Ectodermal cell (in vitro differentiated cells): ENCODE results near the gene SLC27A1.
"Not testable (repeated sequence)": the region's sequence is repeated elsewhere in the genome, so short reads cannot be mapped to it uniquely, and the experiment has no call there.

ENCODE experiments used
- H3K27ac ChIP-seq: 2 replicates; pipeline ENCODE4 v1.7.0; 2013; ENCODE audit warnings: mild to moderate bottlenecking, low read depth, low read length; ENCODE audit not compliant: insufficient read depth, poor library complexity, severe bottlenecking
- H3K27me3 ChIP-seq: 2 replicates; pipeline ENCODE4 v1.7.0; 2013; ENCODE audit warnings: mild to moderate bottlenecking, low read length; ENCODE audit not compliant: insufficient read depth, control insufficient read depth, poor library complexity, severe bottlenecking
- H3K36me3 ChIP-seq: one replicate; pipeline ENCODE4 v1.7.0; 2013; ENCODE audit warnings: low read length; ENCODE audit not compliant: control insufficient read depth, insufficient read depth
- H3K4me1 ChIP-seq: one replicate; pipeline ENCODE4 v1.7.0; 2013; ENCODE audit warnings: low read length; ENCODE audit not compliant: control insufficient read depth, insufficient read depth
- H3K4me3 ChIP-seq: 2 replicates; pipeline ENCODE4 v1.7.0; 2013; ENCODE audit warnings: low read depth, low read length, control low read depth; ENCODE audit not compliant: insufficient read depth
- H3K9me3 ChIP-seq: 2 replicates; pipeline ENCODE4 v1.7.0; 2013; ENCODE audit warnings: mild to moderate bottlenecking, low read length, moderate library complexity; ENCODE audit not compliant: control insufficient read depth
- WGBS, 2 experiments: methylation state at CpG; one replicate each; pipeline ENCODE4 v1.1.7; 2013; ENCODE audit warnings: missing lambda C conversion rate in 2 of 2; 5-methylcytosine and 5-hydroxymethylcytosine counted together

SLC27A1 gene

GRCh38 chr19:17511724-17512573 is 41.6 kb downstream of the SLC27A1 start:
- WGBS, 2 experiments: 2 to 3% methylated on average over 82 of the region's 82 CpGs
- Histone ChIP-seq H3K27ac (peak overlapping the region; percentile 84), H3K4me3 (peak overlapping the region; percentile 92), H3K4me1 (no peaks in the 10 kb centered on the region), H3K36me3 (peaks cover 4% of the 10 kb centered on the region), H3K27me3 (no peaks in the 10 kb centered on the region), H3K9me3 (no peaks in the 10 kb centered on the region)

- Histone ChIP-seq H3K27me3 (no peaks in the 10 kb centered on the region), H3K4me3 (peak overlapping the region; percentile 92), H3K36me3 (peaks cover 10% of the 10 kb centered on the region), H3K4me1 (no peaks in the 10 kb centered on the region), H3K27ac (peak overlapping the region; percentile 53), H3K9me3 (no peaks in the 10 kb centered on the region)
- WGBS, 2 experiments: 69 to 73% methylated on average over 9 of the region's 9 CpGs
Measured at GRCh38 chr19:17512574-17512939, 42.2 kb downstream of the SLC27A1 start.

- Histone ChIP-seq H3K4me3 (no peak overlapping the region), H3K9me3 (no peaks in the 10 kb centered on the region), H3K36me3 (peaks cover 18% of the 10 kb centered on the region), H3K27me3 (no peaks in the 10 kb centered on the region), H3K4me1 (no peaks in the 10 kb centered on the region), H3K27ac (no peak overlapping the region)
- 92 to 93% methylated on average over 15 of the region's 15 CpGs for WGBS, 2 experiments
Measured at GRCh38 chr19:17515408-17516149, 45.3 kb downstream of the SLC27A1 start.

- no peaks in the 10 kb centered on the region for H3K9me3 ChIP-seq
- WGBS, 2 experiments: 100% methylated on average over 1 of the region's 1 CpG; no CpG with 5 or more reads in 1 of the 2 experiments
- H3K4me3 ChIP-seq: no peak overlapping the region
- no peaks in the 10 kb centered on the region for H3K27me3 ChIP-seq
- H3K4me1 ChIP-seq: no peaks in the 10 kb centered on the region
- no peak overlapping the region for H3K27ac ChIP-seq
- H3K36me3 ChIP-seq: peaks cover 18% of the 10 kb centered on the region
Measured at GRCh38 chr19:17517898-17518297, 47.6 kb downstream of the SLC27A1 start.

- WGBS, 2 experiments: 85 to 88% methylated on average over 8 of the region's 8 CpGs
- not testable (repeated sequence) for H3K4me1 ChIP-seq, H3K27ac ChIP-seq, H3K4me3 ChIP-seq, H3K9me3 ChIP-seq, H3K27me3 ChIP-seq
- H3K36me3 ChIP-seq: peaks cover 18% of the 10 kb centered on the region
Measured at GRCh38 chr19:17518654-17519053, 48.3 kb downstream of the SLC27A1 start.

- peaks cover 18% of the 10 kb centered on the region for H3K36me3 ChIP-seq
- H3K4me1 ChIP-seq: no peaks in the 10 kb centered on the region
- H3K27me3 ChIP-seq: no peaks in the 10 kb centered on the region
- H3K9me3 ChIP-seq: no peaks in the 10 kb centered on the region
- H3K4me3 ChIP-seq: no peak overlapping the region
- no peak overlapping the region for H3K27ac ChIP-seq
- WGBS, 2 experiments: 91 to 94% methylated on average over 9 of the region's 9 CpGs
Measured at GRCh38 chr19:17519967-17520366, 49.6 kb downstream of the SLC27A1 start.

GRCh38 chr19:17520865-17521264 is 50.5 kb downstream of the SLC27A1 start:
- no peaks in the 10 kb centered on the region for H3K27me3 ChIP-seq
- no peak overlapping the region for H3K27ac ChIP-seq
- H3K36me3 ChIP-seq: peaks cover 18% of the 10 kb centered on the region
- H3K4me3 ChIP-seq: no peak overlapping the region
- H3K4me1 ChIP-seq: no peaks in the 10 kb centered on the region
- WGBS, 2 experiments: 93 to 94% methylated on average over 25 of the region's 25 CpGs
- H3K9me3 ChIP-seq: no peaks in the 10 kb centered on the region

GRCh38 chr19:17522988-17523872 is 52.9 kb downstream of the SLC27A1 start:
- H3K27ac ChIP-seq: no peak overlapping the region
- H3K4me3 ChIP-seq: no peak overlapping the region
- no peaks in the 10 kb centered on the region for H3K4me1 ChIP-seq
- peaks cover 1% of the 10 kb centered on the region for H3K36me3 ChIP-seq
- 84 to 85% methylated on average over 24 of the region's 24 CpGs for WGBS, 2 experiments
- no peaks in the 10 kb centered on the region for H3K27me3 ChIP-seq
- H3K9me3 ChIP-seq: no peaks in the 10 kb centered on the region

- no peak overlapping the region for H3K4me3 ChIP-seq
- H3K4me1 ChIP-seq: no peaks in the 10 kb centered on the region
- H3K9me3 ChIP-seq: no peaks in the 10 kb centered on the region
- no peaks in the 10 kb centered on the region for H3K36me3 ChIP-seq
- WGBS, 2 experiments: 92 to 93% methylated on average over 4 of the region's 4 CpGs
- no peaks in the 10 kb centered on the region for H3K27me3 ChIP-seq
- H3K27ac ChIP-seq: no peak overlapping the region
Measured at GRCh38 chr19:17524651-17525050, 54.3 kb downstream of the SLC27A1 start.
